ENCODE data around the gene FAM234A. TPM values are rescaled to one million over a fixed set of nuclear protein-coding genes. Genes with fewer than 3 reads are reported as not detected.

The FAM234A gene
- total RNA-seq, 1 experiment from 2014 or later, result 72.4 TPM

- Histone ChIP-seq H3K27ac (ENCODE audit: low read depth, low read length, poor library complexity, severe bottlenecking) (no peak overlapping the region), H3K4me1 (ENCODE audit: insufficient read depth, low read length, poor library complexity, severe bottlenecking) (no peaks in the 10 kb centered on the region), H3K36me3 (ENCODE audit: insufficient read depth, low read length, poor library complexity, severe bottlenecking) (peaks cover 14% of the 10 kb centered on the region), H3K9me3 (ENCODE audit: low read depth, low read length, poor library complexity, severe bottlenecking) (no peaks in the 10 kb centered on the region), H3K4me3 (ENCODE audit: low read depth, low read length, poor library complexity, severe bottlenecking) (no peak overlapping the region), H3K27me3 (replicated peaks; ENCODE audit: insufficient read depth, low read depth, low read length, poor library complexity) (no peaks in the 10 kb centered on the region)
- TF ChIP-seq EZH2 (IDR thresholded peaks at IDR 0.05; ENCODE audit: borderline replicate concordance, low read depth, low read length, poor library complexity, severe bottlenecking) (no peak), CTCF (conservative IDR thresholded peaks at IDR 0.05; ENCODE audit: low read depth, low read length) (no peak)
- CTCF ChIA-PET, result no interaction called here
- no peak for DNase-seq (ENCODE audit: low spot score)
- intact Hi-C loops (cut with micrococcal nuclease; ENCODE audit: unreplicated experiment), result no loop called here
- BruUV-seq (replicated peaks), result no TSS peak
- POLR2A ChIA-PET (ENCODE audit: low non-redundant PET), result no interaction called here
Observed at GRCh38 chr16:261031-261691, 26.5 kb downstream of the FAM234A start.

- ChIA-PET POLR2A (ENCODE audit: low non-redundant PET) (no interaction called here), CTCF (no interaction called here)
- TF ChIP-seq EZH2 (IDR thresholded peaks at IDR 0.05; ENCODE audit: borderline replicate concordance, low read depth, low read length, poor library complexity, severe bottlenecking), result no peak
- Histone ChIP-seq H3K9me3 (ENCODE audit: low read depth, low read length, poor library complexity, severe bottlenecking) (no peaks in the 10 kb centered on the region), H3K27ac (ENCODE audit: low read depth, low read length, poor library complexity, severe bottlenecking) (no peak overlapping the region), H3K4me3 (ENCODE audit: low read depth, low read length, poor library complexity, severe bottlenecking) (no peak overlapping the region), H3K4me1 (ENCODE audit: insufficient read depth, low read length, poor library complexity, severe bottlenecking) (no peaks in the 10 kb centered on the region), H3K36me3 (ENCODE audit: insufficient read depth, low read length, poor library complexity, severe bottlenecking) (peaks cover 14% of the 10 kb centered on the region), H3K27me3 (replicated peaks; ENCODE audit: insufficient read depth, low read depth, low read length, poor library complexity) (no peaks in the 10 kb centered on the region)
- intact Hi-C loops (cut with micrococcal nuclease; ENCODE audit: unreplicated experiment), result no loop called here
- no TSS peak for BruUV-seq (replicated peaks)
- DNase-seq (ENCODE audit: low spot score), result no peak
Observed at GRCh38 chr16:262121-262745, 27.6 kb downstream of the FAM234A start.

- TF ChIP-seq CTCF (conservative IDR thresholded peaks at IDR 0.05; ENCODE audit: low read depth, low read length), result no peak
- Histone ChIP-seq H3K36me3 (ENCODE audit: insufficient read depth, low read length, poor library complexity, severe bottlenecking) (peaks cover 14% of the 10 kb centered on the region), H3K9me3 (ENCODE audit: low read depth, low read length, poor library complexity, severe bottlenecking) (no peaks in the 10 kb centered on the region), H3K4me3 (ENCODE audit: low read depth, low read length, poor library complexity, severe bottlenecking) (no peak overlapping the region), H3K27ac (ENCODE audit: low read depth, low read length, poor library complexity, severe bottlenecking) (no peak overlapping the region), H3K4me1 (ENCODE audit: insufficient read depth, low read length, poor library complexity, severe bottlenecking) (no peaks in the 10 kb centered on the region), H3K27me3 (replicated peaks; ENCODE audit: insufficient read depth, low read depth, low read length, poor library complexity) (no peaks in the 10 kb centered on the region)
- no peak for DNase-seq (ENCODE audit: low spot score)
- ChIA-PET POLR2A (ENCODE audit: low non-redundant PET) (no interaction called here), CTCF (no interaction called here)
- BruUV-seq (replicated peaks), result no TSS peak
- intact Hi-C loops (cut with micrococcal nuclease; ENCODE audit: unreplicated experiment), result no loop called here
Observed at GRCh38 chr16:263182-263774, 28.7 kb downstream of the FAM234A start.

Measured in A673 (cell line).